NCI-H146 treated with DMSO at 0.1 percent for 48 hours (cell line): ENCODE data around the gene FBN2.

ENCODE experiments used
- DNase-seq: peaks from one replicate; lab custom pipeline; 2025; ENCODE audit not compliant: unreplicated experiment; lab: John Stamatoyannopoulos, UW

The FBN2 gene

GRCh38 chr5:128378196-128378595, 159.8 kb downstream of the FBN2 start:
- DNase-seq = no peak

- DNase-seq = no peak
Observed at GRCh38 chr5:128376577-128376976, 161.5 kb downstream of the FBN2 start.

- DNase-seq = no peak
Observed at GRCh38 chr5:128366147-128366546, 171.9 kb downstream of the FBN2 start.

GRCh38 chr5:128362370-128362769, 175.7 kb downstream of the FBN2 start:
- no peak for DNase-seq

GRCh38 chr5:128358826-128359225, 179.2 kb downstream of the FBN2 start:
- no peak for DNase-seq

- no peak for DNase-seq
Observed at GRCh38 chr5:128357226-128357625, 180.8 kb downstream of the FBN2 start.

GRCh38 chr5:128355961-128356360, 182.1 kb downstream of the FBN2 start:
- no peak for DNase-seq

GRCh38 chr5:128353441-128354107, 184.5 kb downstream of the FBN2 start:
- no peak for DNase-seq

- peak; percentile 14 for DNase-seq
Observed at GRCh38 chr5:128350705-128351104, 187.3 kb downstream of the FBN2 start.

- DNase-seq = peak; percentile 96
Observed at GRCh38 chr5:128349044-128349858, 188.8 kb downstream of the FBN2 start.

GRCh38 chr5:128346038-128346437, 192.0 kb downstream of the FBN2 start:
- DNase-seq = no peak

- DNase-seq = no peak
Observed at GRCh38 chr5:128345247-128345646, 192.8 kb downstream of the FBN2 start.

- DNase-seq = no peak
Observed at GRCh38 chr5:128343168-128343567, 194.9 kb downstream of the FBN2 start.

- DNase-seq = no peak
Observed at GRCh38 chr5:128341056-128341455, 197.0 kb downstream of the FBN2 start.

GRCh38 chr5:128340648-128341047, 197.4 kb downstream of the FBN2 start:
- DNase-seq = no peak

GRCh38 chr5:128339585-128339984, 198.5 kb downstream of the FBN2 start:
- DNase-seq = no peak

- DNase-seq = no peak
Observed at GRCh38 chr5:128338649-128339048, 199.4 kb downstream of the FBN2 start.

- no peak for DNase-seq
Observed at GRCh38 chr5:128335339-128335738, 202.7 kb downstream of the FBN2 start.

GRCh38 chr5:128334010-128334716, 203.9 kb downstream of the FBN2 start:
- no peak for DNase-seq

GRCh38 chr5:128331261-128331660, 206.8 kb downstream of the FBN2 start:
- DNase-seq = no peak

GRCh38 chr5:128329386-128329939, 208.6 kb downstream of the FBN2 start:
- no peak for DNase-seq

- no peak for DNase-seq
Observed at GRCh38 chr5:128328446-128328845, 209.6 kb downstream of the FBN2 start.
